Panc1 (cell line): ENCODE measurements around the gene IL18RAP. TPM values are rescaled to one million over a fixed set of nuclear protein-coding genes. Genes with fewer than 3 reads are reported as not detected.

Experiments
- ATAC-seq: fragments of 200-7000 bp; cut with Tn5 transposase; 2 replicates; pipeline ENCODE4 v1.9.1; 2020; ENCODE audit warnings: mild to moderate bottlenecking, moderate library complexity
- BruUV-seq: library from RNA; stranded (reverse); fragments of 400-500 nt; replicated peaks from 2 replicates; lab custom pipeline; 2021; lab: Mats Ljungman, UMichigan
- CTCF ChIA-PET: fragments of 300-600 bp; sonication (Branson Sonifier 250); formaldehyde crosslinking; loops from one replicate; lab custom pipeline; 2022; ENCODE audit warnings: antibody characterized with exemption; lab: Charles Lee
- POLR2A ChIA-PET: fragments of 300-600 bp; sonication (Branson Sonifier 250); formaldehyde crosslinking; loops from one replicate; lab custom pipeline; 2022; ENCODE audit warnings: antibody characterized with exemption; lab: Charles Lee
- DNase-seq: peaks from one replicate; pipeline ENCODE4 v3.0.0-alpha.2; 2010; ENCODE audit warnings: low read depth, low spot score
- H3K27ac ChIP-seq: 2 replicates; pipeline ENCODE4 v1.5.1; 2011; ENCODE audit warnings: mild to moderate bottlenecking, low read length, inconsistent platforms
- H3K27me3 ChIP-seq: fragments of 200-500 bp; sonication (Bioruptor generic); 2 replicates; pipeline ENCODE4 v1.6.0; 2014; ENCODE audit warnings: low read length, inconsistent platforms; ENCODE audit not compliant: control insufficient read depth, insufficient read depth
- H3K36me3 ChIP-seq: fragments of 200-500 bp; sonication (Bioruptor generic); 2 replicates; pipeline ENCODE4 v1.5.1; 2014; ENCODE audit warnings: inconsistent platforms, mild to moderate bottlenecking, low read length, moderate library complexity; ENCODE audit not compliant: control insufficient read depth, insufficient read depth
- H3K4me1 ChIP-seq: 2 replicates; pipeline ENCODE4 v1.5.1; 2011; ENCODE audit warnings: inconsistent platforms, mild to moderate bottlenecking, low read length, moderate library complexity; ENCODE audit not compliant: control insufficient read depth, insufficient read depth
- H3K4me3 ChIP-seq, 2 experiments: 2 replicates each; pipeline ENCODE4 v1.5.1; 2011 to 2012; ENCODE audit warnings: low read depth in 2 of 2, low read length in 2 of 2, mild to moderate bottlenecking in 2 of 2, inconsistent platforms in 1 of 2, moderate library complexity in 1 of 2
- H3K9me3 ChIP-seq: fragments of 200-500 bp; sonication (Bioruptor generic); 2 replicates; pipeline ENCODE4 v1.5.1; 2014; ENCODE audit warnings: low read depth, mild to moderate bottlenecking, inconsistent platforms, low read length, moderate library complexity; ENCODE audit not compliant: control insufficient read depth, insufficient read depth
- POLR2AphosphoS5 ChIP-seq: IDR thresholded peaks from 2 replicates; pipeline ENCODE4 v1.6.1; 2012; ENCODE audit warnings: mild to moderate bottlenecking, low read depth, low read length, moderate library complexity
- SIN3A ChIP-seq: IDR thresholded peaks from 2 replicates; pipeline ENCODE4 v1.6.1; 2012; ENCODE audit warnings: low read depth, mild to moderate bottlenecking, low read length, moderate library complexity, borderline replicate concordance; ENCODE audit not compliant: insufficient read depth
- TCF7L2 ChIP-seq: IDR thresholded peaks from 2 replicates; pipeline ENCODE4 v1.6.1; 2011; ENCODE audit warnings: mild to moderate bottlenecking, low read depth, low read length, inconsistent platforms
- in situ Hi-C: cut with HindIII; loops from 2 replicates; pipeline ENCODE4 v1.10.0; 2016; ENCODE audit warnings: low sequenced_read_pairs, low pct_unique_long_range_greater_than_20kb
- intact Hi-C: fragments of 100-400 bp; cut with micrococcal nuclease; formaldehyde crosslinking; loops from one replicate; pipeline ENCODE4 v1.10.0; 2022; ENCODE audit not compliant: unreplicated experiment
- total RNA-seq: library from RNA; stranded (reverse); gene quantifications from one replicate; pipeline ENCODE4 v1.2.1, GENCODE V29; 2021; ENCODE audit not compliant: unreplicated experiment
- TF ChIP-seq, protein P1 (sequence below): fragments of 450-650 bp; IDR thresholded peaks from 2 replicates; pipeline ENCODE4 v1.5.1; 2017; ENCODE audit warnings: mild to moderate bottlenecking
- TF ChIP-seq, protein P2 (sequence below), 2 experiments: IDR thresholded peaks; 2 replicates each; pipeline ENCODE4 v1.6.1; 2011 to 2012; ENCODE audit warnings: low read depth in 2 of 2, control low read depth in 1 of 2, low read length in 1 of 2, mild to moderate bottlenecking in 1 of 2, moderate library complexity in 1 of 2; ENCODE audit not compliant: insufficient read depth in 1 of 2

Gene IL18RAP
- total RNA-seq, 1 experiment from 2014 or later, result not detected

DNA sequence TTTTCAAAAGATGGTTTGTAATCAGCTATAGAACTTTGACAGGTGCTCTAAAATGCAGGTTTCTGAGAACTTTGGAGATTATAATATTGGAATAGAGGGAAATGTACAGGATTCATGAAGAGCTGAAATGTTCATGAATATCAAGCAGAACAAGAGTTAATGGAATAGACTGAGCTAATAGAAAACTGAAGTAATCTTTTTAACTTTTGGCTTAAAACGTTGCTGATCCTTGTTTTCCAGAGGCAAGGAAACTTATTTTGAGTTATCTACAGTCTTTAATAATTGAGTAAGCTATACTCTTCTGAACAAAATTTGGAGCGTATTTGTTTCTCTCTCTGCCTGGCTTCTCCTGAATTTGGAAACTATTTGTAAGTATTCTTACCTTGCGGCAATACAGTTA, 10.8 kb upstream of the IL18RAP start:
- intact Hi-C loops (no loop called here), in situ Hi-C loops (no loop called here)
- POLR2A ChIA-PET, result no interaction called here
- CTCF ChIA-PET, result no interaction called here
- Histone ChIP-seq H3K4me1 (no peaks in the 10 kb centered on the region), H3K36me3 (no peaks in the 10 kb centered on the region), H3K9me3 (no peaks in the 10 kb centered on the region), H3K27me3 (no peaks in the 10 kb centered on the region), H3K4me3 (no peak overlapping the region), H3K27ac (no peak overlapping the region)
- TF ChIP-seq, protein P1, sequence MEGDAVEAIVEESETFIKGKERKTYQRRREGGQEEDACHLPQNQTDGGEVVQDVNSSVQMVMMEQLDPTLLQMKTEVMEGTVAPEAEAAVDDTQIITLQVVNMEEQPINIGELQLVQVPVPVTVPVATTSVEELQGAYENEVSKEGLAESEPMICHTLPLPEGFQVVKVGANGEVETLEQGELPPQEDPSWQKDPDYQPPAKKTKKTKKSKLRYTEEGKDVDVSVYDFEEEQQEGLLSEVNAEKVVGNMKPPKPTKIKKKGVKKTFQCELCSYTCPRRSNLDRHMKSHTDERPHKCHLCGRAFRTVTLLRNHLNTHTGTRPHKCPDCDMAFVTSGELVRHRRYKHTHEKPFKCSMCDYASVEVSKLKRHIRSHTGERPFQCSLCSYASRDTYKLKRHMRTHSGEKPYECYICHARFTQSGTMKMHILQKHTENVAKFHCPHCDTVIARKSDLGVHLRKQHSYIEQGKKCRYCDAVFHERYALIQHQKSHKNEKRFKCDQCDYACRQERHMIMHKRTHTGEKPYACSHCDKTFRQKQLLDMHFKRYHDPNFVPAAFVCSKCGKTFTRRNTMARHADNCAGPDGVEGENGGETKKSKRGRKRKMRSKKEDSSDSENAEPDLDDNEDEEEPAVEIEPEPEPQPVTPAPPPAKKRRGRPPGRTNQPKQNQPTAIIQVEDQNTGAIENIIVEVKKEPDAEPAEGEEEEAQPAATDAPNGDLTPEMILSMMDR, result no peak
- TF ChIP-seq SIN3A (no peak), TCF7L2 (no peak), POLR2AphosphoS5 (no peak)
- TF ChIP-seq, protein P2, sequence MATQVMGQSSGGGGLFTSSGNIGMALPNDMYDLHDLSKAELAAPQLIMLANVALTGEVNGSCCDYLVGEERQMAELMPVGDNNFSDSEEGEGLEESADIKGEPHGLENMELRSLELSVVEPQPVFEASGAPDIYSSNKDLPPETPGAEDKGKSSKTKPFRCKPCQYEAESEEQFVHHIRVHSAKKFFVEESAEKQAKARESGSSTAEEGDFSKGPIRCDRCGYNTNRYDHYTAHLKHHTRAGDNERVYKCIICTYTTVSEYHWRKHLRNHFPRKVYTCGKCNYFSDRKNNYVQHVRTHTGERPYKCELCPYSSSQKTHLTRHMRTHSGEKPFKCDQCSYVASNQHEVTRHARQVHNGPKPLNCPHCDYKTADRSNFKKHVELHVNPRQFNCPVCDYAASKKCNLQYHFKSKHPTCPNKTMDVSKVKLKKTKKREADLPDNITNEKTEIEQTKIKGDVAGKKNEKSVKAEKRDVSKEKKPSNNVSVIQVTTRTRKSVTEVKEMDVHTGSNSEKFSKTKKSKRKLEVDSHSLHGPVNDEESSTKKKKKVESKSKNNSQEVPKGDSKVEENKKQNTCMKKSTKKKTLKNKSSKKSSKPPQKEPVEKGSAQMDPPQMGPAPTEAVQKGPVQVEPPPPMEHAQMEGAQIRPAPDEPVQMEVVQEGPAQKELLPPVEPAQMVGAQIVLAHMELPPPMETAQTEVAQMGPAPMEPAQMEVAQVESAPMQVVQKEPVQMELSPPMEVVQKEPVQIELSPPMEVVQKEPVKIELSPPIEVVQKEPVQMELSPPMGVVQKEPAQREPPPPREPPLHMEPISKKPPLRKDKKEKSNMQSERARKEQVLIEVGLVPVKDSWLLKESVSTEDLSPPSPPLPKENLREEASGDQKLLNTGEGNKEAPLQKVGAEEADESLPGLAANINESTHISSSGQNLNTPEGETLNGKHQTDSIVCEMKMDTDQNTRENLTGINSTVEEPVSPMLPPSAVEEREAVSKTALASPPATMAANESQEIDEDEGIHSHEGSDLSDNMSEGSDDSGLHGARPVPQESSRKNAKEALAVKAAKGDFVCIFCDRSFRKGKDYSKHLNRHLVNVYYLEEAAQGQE (IDR thresholded peaks at IDR 0.05; ENCODE audit: insufficient read depth in 1 of 2, low read depth in 2 of 2, low read length in 1 of 2), result no peak
- DNase-seq (no peak), ATAC-seq (no peak)
- no TSS peak for BruUV-seq

DNA sequence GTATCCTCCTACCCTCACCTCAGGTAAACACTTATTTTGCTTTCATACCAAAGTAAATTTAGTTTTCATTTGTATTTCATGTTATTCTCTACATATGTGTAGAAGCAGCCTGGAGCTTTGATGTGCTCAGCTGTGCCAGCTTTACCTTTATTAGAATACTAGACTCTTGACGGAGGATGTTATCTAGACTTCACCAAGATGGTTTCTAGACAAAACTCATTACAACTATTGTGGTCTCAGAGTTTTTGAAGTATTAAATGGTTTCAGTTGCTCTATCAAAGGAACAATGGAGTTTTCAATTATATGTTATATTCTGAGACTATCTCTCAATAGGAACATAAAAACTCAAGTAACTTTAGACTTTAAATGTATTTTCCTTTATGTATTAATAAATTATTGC, 5.0 kb upstream of the IL18RAP start:
- TF ChIP-seq SIN3A (no peak), TCF7L2 (no peak)
- TF ChIP-seq, protein P2 (IDR thresholded peaks at IDR 0.05; ENCODE audit: insufficient read depth in 1 of 2, low read depth in 2 of 2, low read length in 1 of 2), result no peak
- TF ChIP-seq, protein P1, result no peak
- intact Hi-C loops, result no loop called here

More for the DNA sequence above, 5.0 kb upstream of the IL18RAP start:
- ChIA-PET POLR2A (no interaction called here), CTCF (no interaction called here)
- H3K27me3 ChIP-seq, result peaks cover 18% of the 10 kb centered on the region
- no peaks in the 10 kb centered on the region for H3K9me3 ChIP-seq
- H3K27ac ChIP-seq, result no peak overlapping the region
- no peaks in the 10 kb centered on the region for H3K36me3 ChIP-seq
- H3K4me3 ChIP-seq, result no peak overlapping the region
- no TSS peak for BruUV-seq
- DNase-seq (no peak), ATAC-seq (no peak)
- in situ Hi-C loops, result no loop called here
- no peaks in the 10 kb centered on the region for H3K4me1 ChIP-seq
